K562 (cell line): ENCODE data around the gene TARS1. TPM values are rescaled to one million over a fixed set of nuclear protein-coding genes. Genes with fewer than 3 reads are reported as not detected.

Experiments used
- BCL6 ChIP-seq: fragments of 250-450 bp; sonication (Bioruptor Pico); IDR thresholded peaks from 2 replicates; pipeline ENCODE4 v1.4.0; 2020
- CREM ChIP-seq: IDR thresholded peaks from 2 replicates; pipeline ENCODE4 v1.6.1; 2014; ENCODE audit warnings: antibody characterized with exemption, low read depth
- GATAD2B ChIP-seq: fragments of 450-650 bp; IDR thresholded peaks from 2 replicates; pipeline ENCODE4 v1.6.1; 2017; ENCODE audit warnings: mild to moderate bottlenecking, borderline replicate concordance
- MBD2 ChIP-seq: sonication (generic); IDR thresholded peaks from 2 replicates; pipeline ENCODE4 v1.6.1; 2016; ENCODE audit warnings: low read depth, borderline replicate concordance
- NRF1 ChIP-seq, 2 experiments: fragments of 450-650 bp; IDR thresholded peaks in 1 of 2; conservative IDR thresholded peaks in 1 of 2; 2 replicates each; pipeline ENCODE4 v1.6.1; 2014; ENCODE audit warnings: mild to moderate bottlenecking in 2 of 2
- POLR2B ChIP-seq: fragments of 450-650 bp; IDR thresholded peaks from 2 replicates; pipeline ENCODE4 v1.6.1; 2018; ENCODE audit warnings: low read depth; ENCODE audit not compliant: partially characterized antibody
- PYGO2 ChIP-seq: fragments of 450-650 bp; IDR thresholded peaks from 2 replicates; pipeline ENCODE4 v1.6.1; 2016; ENCODE audit warnings: mild to moderate bottlenecking, missing genetic modification characterization, moderate library complexity, missing compliant biosample characterization
- SUPT5H ChIP-seq: fragments of 450-650 bp; IDR thresholded peaks from 2 replicates; pipeline ENCODE4 v1.6.1; 2016
- ZNF785 ChIP-seq: fragments of 250-450 bp; sonication (Bioruptor Pico); IDR thresholded peaks from 2 replicates; pipeline ENCODE4 v1.4.0; 2020; ENCODE audit warnings: mild to moderate bottlenecking
- polyA plus RNA-seq, 8 experiments: library from polyadenylated mRNA; depleted of rRNA in 4 of 8; stranded (reverse) in 5 of 8; unstranded in 3 of 8; fragments of >200 nt; fragmentation: Nextera tagmentation in 2 of 8; fragmentation: Illumina TruSeq in 1 of 8; extraction: Ambion mirVana in 2 of 8; extraction: Trizol in 1 of 8; gene quantifications; 2 replicates each; pipeline versions ENCODE4 v1.2.1 to v1.2.3, GENCODE V29; 2011 to 2014; ENCODE audit warnings: inconsistent platforms in 1 of 8, missing spikeins in 1 of 8
- total RNA-seq, 7 experiments: library from RNA; depleted of rRNA in 6 of 7; stranded (reverse); fragments of >200 nt in 6 of 7; fragmentation: Illumina TruSeq in 2 of 7; extraction: Trizol in 2 of 7; gene quantifications; 2 replicates each; pipeline versions ENCODE4 v1.2.1 to v1.2.3, GENCODE V29; 2011 to 2021; ENCODE audit warnings: low replicate concordance in 1 of 7
- TF ChIP-seq, protein P1 (sequence below): fragments of 450-650 bp; formaldehyde crosslinking; conservative IDR thresholded peaks from 2 replicates; pipeline ENCODE4 v1.4.0; 2022; ENCODE audit warnings: mild to moderate bottlenecking, missing genetic modification characterization
- TF ChIP-seq, protein P2 (sequence below): sonication (generic); formaldehyde crosslinking; IDR thresholded peaks from 2 replicates; pipeline ENCODE4 v1.8.0; 2023; ENCODE audit warnings: mild to moderate bottlenecking, missing genetic modification reagents

The TARS1 gene
- total and polyA plus RNA-seq, 9 of the 15 experiments (the other 6 are each of a cell fraction or from before 2014, with no cell fraction given) = 263 to 518 (median 439) TPM

DNA sequence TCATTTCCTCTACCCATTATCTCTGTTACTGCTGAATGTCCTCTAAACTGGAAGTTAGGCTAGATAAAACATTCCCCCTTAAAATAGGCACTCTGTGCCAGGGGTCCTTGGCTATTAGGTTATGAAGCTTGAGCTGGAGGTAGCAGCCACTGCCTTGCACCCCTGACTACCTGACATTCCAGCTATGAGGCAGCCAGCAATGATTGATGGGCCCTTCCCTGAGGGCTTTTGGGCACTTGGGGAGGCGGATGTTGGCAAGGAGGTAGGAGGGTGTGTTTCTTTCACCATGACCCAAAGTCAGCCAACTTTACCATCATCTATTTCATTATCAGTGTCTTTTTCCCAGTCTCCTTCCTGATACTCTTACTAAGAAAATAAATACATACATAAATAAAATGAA, 17.1 kb downstream of the TARS1 start (continued):
- TF ChIP-seq, protein P1, sequence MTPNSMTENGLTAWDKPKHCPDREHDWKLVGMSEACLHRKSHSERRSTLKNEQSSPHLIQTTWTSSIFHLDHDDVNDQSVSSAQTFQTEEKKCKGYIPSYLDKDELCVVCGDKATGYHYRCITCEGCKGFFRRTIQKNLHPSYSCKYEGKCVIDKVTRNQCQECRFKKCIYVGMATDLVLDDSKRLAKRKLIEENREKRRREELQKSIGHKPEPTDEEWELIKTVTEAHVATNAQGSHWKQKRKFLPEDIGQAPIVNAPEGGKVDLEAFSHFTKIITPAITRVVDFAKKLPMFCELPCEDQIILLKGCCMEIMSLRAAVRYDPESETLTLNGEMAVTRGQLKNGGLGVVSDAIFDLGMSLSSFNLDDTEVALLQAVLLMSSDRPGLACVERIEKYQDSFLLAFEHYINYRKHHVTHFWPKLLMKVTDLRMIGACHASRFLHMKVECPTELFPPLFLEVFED (CRISPR knock-in tag) = 0 out of 2 replicates have a peak, but pooled peaks have one; percentile 9
- TF ChIP-seq, protein P2, sequence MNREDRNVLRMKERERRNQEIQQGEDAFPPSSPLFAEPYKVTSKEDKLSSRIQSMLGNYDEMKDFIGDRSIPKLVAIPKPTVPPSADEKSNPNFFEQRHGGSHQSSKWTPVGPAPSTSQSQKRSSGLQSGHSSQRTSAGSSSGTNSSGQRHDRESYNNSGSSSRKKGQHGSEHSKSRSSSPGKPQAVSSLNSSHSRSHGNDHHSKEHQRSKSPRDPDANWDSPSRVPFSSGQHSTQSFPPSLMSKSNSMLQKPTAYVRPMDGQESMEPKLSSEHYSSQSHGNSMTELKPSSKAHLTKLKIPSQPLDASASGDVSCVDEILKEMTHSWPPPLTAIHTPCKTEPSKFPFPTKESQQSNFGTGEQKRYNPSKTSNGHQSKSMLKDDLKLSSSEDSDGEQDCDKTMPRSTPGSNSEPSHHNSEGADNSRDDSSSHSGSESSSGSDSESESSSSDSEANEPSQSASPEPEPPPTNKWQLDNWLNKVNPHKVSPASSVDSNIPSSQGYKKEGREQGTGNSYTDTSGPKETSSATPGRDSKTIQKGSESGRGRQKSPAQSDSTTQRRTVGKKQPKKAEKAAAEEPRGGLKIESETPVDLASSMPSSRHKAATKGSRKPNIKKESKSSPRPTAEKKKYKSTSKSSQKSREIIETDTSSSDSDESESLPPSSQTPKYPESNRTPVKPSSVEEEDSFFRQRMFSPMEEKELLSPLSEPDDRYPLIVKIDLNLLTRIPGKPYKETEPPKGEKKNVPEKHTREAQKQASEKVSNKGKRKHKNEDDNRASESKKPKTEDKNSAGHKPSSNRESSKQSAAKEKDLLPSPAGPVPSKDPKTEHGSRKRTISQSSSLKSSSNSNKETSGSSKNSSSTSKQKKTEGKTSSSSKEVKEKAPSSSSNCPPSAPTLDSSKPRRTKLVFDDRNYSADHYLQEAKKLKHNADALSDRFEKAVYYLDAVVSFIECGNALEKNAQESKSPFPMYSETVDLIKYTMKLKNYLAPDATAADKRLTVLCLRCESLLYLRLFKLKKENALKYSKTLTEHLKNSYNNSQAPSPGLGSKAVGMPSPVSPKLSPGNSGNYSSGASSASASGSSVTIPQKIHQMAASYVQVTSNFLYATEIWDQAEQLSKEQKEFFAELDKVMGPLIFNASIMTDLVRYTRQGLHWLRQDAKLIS (CRISPR knock-in tag) = no peak
- TF ChIP-seq BCL6 (CRISPR knock-in tag) (no peak), NRF1 (conservative IDR thresholded peaks at IDR 0.05 in 1 of 2, IDR thresholded peaks at IDR 0.05 in 1 of 2) (no peak), MBD2 (no peak), POLR2B (peak; percentile 12), ZNF785 (CRISPR knock-in tag) (no peak), GATAD2B (no peak), PYGO2 (no peak), CREM (no peak), SUPT5H (peak; percentile 34; the same call in 1 of the 2 replicates)
